HG03575 (cell line): ENCODE data around the gene PHACTR3.

Source experiments
- ATAC-seq: cut with Tn5 transposase; IDR thresholded peaks from one replicate; pipeline ENCODE4 v1.9.1; 2021; ENCODE audit not compliant: unreplicated experiment, insufficient number of reproducible peaks, low FRiP score; ENCODE audit errors: extremely low read depth

PHACTR3 gene

DNA sequence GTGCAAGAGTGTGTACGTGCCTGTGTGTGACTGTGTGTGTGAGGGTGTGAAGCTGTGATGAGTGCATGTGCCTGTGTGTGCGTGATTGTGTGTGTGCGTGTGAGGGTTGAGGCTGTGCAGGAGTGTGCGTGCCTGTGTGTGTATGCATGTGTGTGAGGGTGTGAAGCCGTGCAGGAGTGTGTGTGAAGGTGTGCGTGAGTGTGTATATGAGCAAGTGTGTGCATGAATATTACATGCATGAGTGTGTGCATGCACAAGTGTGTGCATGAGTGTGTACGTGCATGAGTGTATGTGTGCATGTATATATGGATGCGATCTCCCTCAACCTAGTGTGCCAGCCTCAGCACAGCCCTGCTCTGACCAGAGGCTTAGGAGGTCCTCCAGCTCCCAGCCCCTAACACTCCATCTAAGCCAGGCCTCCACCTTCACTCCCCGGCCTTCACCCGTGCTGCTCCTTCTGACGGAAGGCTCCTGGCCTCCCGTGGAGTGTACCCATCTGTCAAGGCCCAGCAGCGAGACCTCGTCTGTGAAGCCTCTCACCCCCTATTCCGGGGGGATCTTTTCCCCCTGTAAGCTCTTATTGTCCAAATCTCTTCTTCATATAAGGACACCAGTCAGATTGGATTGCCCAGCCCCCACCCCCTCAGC, 19.9 kb upstream of the PHACTR3 start:
- ATAC-seq = no peak

DNA sequence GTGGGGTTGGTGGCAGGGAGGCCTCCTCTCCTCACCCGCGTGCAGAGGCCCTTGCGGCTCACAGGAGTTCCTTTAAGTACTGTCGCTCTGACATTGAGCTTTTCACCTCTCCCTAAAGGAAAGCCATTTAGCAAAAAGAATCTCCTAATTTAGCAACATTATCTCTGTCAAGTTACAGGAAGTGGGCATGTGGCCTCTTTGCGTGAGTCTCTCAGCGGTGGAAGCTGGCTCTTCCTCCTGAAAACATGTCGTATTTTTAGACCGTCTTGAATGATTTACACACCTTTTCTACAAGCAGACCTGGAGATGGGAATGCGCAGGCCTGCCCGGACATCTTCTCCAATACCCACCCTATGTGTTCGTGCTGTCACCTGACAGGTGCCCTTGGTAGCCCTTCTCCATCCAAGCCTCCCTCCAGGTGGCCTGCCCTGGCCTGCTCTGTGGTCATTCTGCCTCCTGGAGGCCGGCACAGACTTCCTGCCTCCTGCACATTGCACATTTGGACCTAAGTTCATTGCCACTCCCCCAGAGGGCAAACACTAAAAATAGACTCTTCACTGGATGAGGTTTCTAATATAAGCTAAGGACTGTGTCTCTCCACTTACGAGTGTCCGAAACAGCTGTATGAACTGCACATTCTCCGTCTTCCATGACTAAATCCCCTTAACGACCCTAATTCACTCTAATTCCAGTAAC, 18.5 kb upstream of the PHACTR3 start:
- ATAC-seq = no peak

DNA sequence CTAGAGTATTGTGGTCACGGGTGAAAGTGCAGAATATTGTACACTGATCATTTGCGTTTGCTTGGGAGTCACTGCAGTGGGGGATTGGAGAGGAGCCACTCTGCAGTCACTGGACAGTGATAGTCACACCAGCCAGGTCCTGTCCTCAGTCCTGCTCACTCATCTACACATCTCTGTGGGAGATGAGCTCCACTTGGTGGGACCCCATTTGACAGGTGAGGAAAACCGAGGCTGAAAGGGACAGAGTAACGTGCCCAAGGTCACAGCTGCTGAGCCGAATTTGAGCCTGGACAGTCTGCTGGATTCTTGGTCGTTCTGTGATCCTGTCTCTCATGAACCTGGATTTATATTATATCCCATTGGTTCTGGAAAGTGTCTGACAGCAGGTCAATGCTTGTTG, 17.7 kb upstream of the PHACTR3 start:
- ATAC-seq = no peak

- ATAC-seq = no peak
These were observed 16.8 kb upstream of the PHACTR3 start for GRCh38 chr20:59587570-59587969.

GRCh38 chr20:59588236-59588855, 16.0 kb upstream of the PHACTR3 start:
- ATAC-seq = no peak

- ATAC-seq = no peak
These were observed 15.2 kb upstream of the PHACTR3 start for GRCh38 chr20:59589086-59589684.

- ATAC-seq = no peak
These were observed 13.3 kb upstream of the PHACTR3 start for GRCh38 chr20:59591061-59591460.

- no peak for ATAC-seq
These were observed 7.7 kb upstream of the PHACTR3 start for GRCh38 chr20:59596690-59597089.

DNA sequence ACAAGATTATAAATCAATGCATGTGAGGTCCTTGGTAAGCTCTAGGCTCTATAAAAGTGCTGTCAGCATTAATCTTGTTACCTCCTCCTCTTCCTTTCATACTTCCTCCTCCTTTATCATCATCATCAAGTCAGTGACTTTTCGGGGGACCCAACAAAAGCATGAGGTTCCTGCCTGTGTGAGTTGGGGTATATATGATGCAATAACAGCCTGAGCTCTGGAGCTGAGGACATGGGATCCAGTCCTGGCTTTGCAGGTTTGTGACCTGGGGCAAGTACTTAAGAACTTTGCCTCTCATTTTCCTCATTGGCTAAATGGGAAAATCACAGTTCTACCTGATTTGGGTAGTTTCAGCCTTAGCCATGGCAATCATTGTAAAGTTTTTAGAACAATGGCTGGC, 7.1 kb upstream of the PHACTR3 start:
- no peak for ATAC-seq

GRCh38 chr20:59598625-59599310, 5.6 kb upstream of the PHACTR3 start:
- no peak for ATAC-seq

- ATAC-seq = no peak
These were observed 4.4 kb upstream of the PHACTR3 start for GRCh38 chr20:59599941-59600340.

GRCh38 chr20:59600472-59600871, 3.9 kb upstream of the PHACTR3 start:
- no peak for ATAC-seq

DNA sequence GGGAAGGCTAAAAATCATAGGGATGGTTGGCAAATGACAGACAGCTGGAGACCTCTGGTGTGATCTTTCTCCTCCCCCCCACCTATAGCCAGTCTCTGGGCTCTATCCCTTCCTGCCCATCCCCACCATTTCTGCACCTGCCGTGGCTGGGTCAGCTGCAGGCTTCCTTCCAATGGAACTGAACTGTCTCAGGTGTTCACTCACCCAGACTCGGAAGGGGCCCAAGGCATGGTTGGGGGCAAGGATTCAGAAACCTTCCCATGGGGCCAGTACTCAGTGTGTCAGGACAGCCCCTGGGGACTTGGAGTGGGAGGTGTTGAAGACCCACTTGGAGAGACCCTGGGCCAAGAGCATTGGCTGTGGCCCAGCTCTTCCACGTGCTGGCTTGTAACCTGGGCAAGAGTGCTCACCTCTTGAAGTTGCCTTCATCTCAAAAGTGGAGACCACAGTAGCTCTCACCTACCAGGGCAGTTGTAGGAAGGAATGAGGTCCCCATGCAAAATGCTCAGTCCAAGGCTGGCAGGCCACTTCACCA, 1.7 kb upstream of the PHACTR3 start:
- no peak for ATAC-seq

GRCh38 chr20:59603176-59603575, 1.2 kb upstream of the PHACTR3 start:
- ATAC-seq = no peak

GRCh38 chr20:59604741-59605600, 631 bp downstream of the PHACTR3 start:
- ATAC-seq = no peak

DNA sequence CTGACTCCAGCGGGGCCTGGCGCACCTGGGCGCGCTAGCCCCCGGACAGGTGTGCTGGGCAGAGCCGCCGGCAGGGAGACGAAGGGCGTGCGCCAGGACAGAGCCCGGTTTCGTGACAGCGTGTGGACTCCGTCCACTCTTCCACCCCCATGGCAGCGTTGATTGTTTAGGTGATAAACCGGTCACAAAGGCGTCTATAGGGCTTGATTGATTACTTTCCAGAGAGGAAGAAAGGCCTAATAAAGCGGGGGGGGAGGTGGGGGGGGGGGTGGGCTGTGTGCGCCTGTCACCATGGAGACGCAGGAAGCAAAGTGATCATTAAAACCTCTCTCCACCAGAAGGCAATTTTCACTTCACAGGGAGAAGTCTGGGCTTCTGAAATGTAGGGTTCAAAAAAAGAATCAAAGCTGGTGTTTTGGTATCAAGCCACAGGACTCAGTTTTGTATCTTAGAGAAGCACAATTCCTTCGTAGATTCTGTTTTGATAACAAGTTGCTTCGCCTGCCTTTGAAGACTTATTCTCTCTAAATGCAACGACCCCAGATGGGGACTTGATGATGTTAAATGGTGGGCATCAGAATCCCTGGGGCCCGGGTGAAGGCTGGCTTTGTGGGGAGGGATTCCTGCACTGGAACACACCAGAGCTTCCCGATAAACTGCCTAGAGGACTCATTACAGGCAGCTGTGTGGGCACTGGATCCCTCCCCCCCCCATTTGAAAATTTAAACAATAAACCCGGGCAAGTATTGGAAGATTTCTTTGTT, 1.4 kb downstream of the PHACTR3 start:
- ATAC-seq = no peak

GRCh38 chr20:59606566-59606965, 2.2 kb downstream of the PHACTR3 start:
- no peak for ATAC-seq

DNA sequence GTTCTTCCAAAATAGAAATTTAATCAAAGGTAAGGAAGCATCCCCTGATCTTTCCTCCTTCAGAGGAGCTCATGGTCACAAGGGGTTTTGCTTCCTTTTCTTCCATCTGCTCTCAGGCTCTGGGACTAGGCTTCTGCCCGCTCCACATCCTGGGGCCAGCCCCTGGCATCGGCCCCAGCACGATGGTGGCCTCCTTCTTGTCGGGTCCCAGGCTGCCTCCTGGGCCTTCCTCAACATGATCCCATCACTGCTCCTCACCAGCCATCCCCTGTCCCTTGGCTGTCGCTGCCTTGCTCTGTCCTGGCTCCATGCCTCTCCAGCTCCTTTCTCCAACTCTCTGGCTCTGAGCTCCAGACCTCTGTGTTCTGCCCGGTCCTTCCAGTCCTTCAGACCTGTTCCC, 4.1 kb downstream of the PHACTR3 start:
- no peak for ATAC-seq
